Ecto neural progenitor cell (in vitro differentiated cells): Measurements from ENCODE around the gene STYXL1.
"Not testable (repeated sequence)": the region's sequence is repeated elsewhere in the genome, so short reads cannot be mapped to it uniquely, and the experiment has no call there.

Experiments
- DNase-seq: peaks from one replicate; pipeline ENCODE4 v3.0.0-alpha.2; 2018; ENCODE audit warnings: low spot score

STYXL1 gene

DNA sequence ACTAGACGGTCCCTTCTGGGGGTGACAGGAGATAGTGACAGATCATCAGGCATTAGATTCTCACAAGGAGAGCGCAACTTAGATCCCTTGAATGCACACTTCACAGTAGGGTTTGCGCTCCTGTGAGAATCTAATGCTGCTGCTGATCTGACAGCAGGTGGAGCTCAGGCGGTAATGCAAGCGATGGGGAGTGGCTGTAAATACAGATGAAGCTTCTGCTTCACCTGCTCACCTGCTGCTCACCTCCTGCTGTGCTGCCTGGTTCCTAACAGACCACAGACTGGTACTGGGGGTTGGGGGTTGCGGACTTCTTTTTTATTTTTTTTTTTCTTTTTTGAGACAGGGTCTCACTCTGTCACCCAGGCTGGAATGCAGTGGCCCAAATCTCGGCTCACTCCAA, 18.1 kb downstream of the STYXL1 start:
- not testable (repeated sequence) for DNase-seq

DNA sequence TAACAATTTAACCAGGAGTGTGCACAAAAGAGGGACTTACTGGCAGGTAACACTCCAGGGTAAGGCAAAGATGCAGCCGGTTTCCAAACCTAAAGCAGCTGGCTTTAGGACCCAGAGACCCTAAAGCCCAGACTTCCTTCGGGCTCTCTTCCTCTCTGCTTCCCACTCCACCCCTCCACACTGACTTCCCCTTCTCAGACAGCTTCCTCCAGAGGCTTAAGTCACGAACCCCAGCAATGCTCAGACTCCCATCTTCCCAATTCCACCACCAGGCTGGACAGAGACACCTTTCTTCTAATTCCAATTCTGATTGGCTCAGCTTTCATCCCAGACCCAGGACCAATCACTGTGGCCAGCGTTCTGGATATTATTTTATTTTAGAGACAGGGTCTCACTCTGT, 24.8 kb downstream of the STYXL1 start:
- DNase-seq: no peak

DNA sequence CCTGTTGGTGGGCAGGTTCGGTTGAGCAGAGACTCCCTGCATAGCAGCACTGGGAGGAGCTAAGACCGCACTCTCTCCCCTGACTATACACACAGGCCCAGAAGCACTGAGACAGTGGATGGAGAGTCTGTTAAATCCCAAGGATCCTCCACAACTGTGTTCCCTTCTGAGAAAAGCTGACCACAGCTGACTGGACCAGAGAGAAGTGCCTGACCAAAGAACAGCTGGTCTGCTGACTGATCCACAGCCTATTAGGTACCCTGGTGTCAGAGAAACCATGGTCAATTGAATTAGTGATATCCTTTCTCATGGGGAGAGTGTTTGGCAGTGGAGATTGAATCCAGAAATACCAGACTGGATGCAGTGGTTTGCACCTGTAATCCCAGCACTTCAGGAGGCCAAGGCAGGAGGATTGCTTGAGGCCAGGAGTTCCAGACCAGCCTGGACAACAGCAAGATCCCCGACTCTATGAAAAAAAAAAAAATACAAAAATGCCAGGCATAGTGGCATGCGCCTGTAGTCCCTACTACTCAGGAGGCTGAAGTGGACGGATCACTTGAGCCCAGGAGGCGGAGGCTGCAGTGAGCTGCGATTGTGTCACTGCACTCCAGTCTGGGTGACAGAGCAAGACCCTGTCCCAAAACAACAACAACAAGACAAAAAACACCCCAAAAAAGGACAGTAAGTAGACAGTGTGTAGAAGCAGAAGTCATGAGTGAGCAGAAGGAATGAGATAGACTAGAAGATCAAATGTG, 25.6 kb downstream of the STYXL1 start:
- no peak for DNase-seq

DNA sequence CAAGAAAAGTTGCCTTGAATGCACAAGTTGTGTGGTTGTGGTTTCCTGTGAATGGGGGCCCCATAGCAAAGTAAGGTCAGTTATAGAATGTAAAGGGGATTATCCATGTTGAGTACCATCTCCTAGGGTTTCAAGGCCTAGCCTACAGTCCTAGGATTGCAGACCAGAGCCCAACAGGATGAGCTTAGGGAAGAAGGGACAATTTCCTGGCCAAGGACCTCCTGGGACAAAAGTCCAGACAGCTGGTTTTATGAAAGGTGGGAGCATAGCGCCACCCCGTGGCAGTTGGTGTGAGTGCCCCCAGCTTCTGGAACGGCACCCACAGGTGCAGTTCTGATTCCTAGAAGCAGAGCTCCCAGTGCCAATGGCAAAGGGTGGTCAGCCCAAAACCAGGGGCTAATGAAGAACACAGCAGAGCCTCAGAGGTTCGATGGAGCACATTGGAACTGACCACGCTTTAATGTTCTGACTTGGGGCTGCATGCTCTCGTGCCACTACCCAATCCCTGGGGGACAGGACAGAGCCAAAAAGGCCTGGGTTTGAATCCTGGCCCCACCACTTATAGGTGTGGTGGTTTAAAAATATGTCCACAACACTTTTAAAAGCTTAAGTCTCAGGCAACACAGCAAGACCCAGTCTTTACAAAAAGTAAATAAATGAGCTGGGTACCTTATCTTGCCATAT, 27.6 kb downstream of the STYXL1 start:
- DNase-seq: peak; percentile 78

DNA sequence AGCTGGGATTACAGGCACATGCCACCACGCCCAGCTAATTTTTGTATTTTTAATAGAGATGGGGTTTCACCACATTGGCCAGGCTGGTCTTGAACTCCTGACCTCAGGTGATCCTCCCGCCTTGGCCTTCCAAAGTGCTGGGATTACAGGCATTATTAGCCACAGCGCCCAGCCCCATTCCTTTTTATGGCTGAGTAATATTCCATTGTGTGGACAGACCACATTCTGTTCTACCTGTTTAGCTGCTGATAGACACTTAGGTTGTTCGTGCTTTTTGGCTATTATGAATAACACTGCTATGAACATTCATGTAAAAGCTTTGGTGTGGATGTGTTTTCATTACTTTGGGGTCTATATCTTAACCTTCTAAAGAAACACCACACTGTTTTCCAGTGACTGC, 29.3 kb downstream of the STYXL1 start:
- not testable (repeated sequence) for DNase-seq

DNA sequence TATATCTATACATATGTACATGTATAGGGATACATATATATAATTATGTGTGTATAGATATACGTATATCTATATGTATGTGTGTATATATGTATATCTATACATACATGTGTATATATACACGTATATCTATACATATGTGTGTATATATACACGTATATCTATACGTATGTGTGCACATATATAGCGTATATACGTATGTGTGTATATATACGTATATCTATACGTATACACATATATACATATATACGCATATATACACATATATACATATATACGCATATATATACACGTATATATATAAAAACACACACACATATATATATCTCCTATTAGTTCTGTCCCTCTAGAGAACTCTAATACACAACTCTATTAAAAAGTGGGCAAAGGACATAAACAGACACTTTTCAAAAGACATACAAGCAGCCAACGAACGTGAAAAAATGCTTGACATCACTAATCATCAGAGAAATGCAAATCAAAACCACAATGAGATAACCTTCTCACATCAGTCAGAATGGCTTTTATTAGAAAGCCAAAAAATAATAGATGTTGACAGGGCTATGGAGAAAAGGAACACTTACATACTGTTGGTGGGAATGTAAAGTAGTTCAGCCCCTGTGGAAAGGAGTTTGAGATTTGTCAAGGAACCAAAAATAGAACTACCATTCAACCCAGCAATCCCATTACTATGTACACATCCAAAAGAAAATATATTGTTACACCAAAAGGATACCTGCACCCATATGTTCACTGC, 31.4 kb downstream of the STYXL1 start:
- no peak for DNase-seq

DNA sequence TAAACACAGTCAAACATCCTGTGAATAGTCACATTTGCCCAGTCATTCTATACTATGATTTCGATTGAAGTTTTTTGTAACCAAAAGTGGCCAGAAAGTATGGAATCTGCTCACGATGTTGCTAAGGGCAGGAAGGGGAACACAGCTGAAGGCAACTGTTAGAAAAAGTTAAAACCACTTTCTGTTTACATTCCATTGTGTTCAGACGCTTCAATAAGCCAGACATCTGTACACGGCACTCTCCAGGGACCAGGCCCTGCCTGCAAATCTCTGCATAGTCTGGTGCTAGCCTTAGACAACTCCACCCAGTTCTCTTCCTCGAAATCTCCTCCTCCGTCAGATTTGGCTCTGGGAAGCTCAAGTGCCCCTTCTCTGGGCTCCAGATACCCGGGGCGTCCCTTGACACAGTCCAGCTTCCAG, 36.3 kb downstream of the STYXL1 start:
- DNase-seq: no peak

DNA sequence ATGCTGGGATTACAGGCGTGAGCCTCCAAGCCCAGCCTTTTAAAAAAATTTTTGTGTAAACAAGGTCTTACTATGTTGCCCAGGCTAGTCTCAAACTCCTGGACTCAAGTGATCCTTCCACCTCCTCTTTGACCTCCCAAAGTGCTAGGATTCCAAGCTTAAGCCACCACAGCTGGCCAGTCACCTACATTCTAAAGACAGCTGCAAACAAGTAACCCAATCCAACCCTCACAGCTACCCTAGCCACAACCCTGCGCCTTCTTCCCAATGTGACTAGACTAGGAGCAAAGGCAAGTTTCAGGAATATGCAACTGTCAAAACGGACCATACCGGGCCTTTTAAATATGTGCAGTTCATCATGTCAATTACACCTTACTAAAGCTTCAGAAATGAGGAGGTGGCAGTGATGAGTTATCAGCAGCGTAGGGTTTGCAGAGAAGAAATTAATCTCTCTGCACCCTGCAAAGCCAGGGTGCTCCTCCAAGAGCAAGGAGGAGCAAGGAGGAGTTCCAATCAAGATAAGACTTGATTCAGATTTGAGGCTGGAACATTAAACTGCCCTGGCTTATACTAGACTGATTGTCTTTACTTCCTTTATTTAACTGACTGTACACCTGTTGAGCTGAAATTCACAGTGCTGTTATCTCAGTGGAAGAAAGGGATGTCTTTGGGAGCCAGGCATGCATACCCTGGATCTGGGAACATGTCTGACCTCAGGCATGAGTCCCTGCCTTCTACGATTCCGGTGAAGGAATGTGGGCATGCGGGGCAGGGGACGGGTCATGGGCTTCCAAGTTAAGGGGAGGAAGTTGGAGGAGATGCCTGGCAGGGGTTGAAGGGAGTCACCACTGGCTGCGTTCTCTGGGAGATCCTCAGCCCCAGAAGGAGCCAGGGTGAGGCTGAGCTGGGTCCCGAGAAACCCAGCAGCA, 37.9 kb downstream of the STYXL1 start:
- no peak for DNase-seq

DNA sequence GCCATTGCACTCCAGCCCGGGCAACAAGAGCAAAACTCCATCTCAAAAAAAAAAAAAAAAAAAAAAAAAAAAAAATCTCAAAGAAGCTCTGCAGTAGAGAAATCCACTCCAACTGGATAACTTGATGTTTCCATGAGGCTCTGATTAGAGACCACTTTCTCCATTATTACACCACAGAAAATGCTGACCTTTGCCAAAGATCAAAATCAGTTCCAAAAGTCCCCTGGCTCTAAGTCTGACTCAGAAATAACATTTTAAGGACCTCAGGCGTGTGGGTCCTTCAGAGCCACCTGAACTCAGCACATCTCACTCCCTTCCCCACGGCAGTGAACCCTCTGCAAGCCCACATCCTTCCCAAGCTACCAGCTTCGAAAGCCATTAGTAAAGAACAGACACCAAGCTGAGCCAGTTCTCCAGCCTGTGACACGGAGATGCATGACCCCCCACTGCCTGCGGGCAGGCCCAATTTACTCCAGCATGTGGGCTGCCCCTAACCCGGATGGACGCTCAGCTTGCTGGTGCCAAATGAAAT, 39.6 kb downstream of the STYXL1 start:
- no peak for DNase-seq

DNA sequence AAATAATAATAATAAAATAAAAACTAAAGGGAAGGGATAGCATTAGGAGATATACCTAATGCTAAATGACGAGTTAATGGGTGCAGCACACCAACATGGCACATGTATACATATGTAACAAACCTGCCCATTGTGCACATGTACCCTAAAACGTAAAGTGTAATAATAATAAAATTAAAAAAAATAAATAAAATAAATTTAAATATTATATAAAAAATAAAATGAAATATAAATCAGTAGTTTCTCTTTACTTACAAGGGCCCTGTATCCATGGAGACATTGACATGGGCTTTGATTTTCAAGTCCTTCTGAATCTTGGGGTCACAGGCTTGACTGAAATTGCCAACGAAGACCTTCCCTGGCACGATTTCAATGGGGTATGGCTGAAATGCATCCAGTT, 42.8 kb downstream of the STYXL1 start:
- DNase-seq: not testable (repeated sequence)

DNA sequence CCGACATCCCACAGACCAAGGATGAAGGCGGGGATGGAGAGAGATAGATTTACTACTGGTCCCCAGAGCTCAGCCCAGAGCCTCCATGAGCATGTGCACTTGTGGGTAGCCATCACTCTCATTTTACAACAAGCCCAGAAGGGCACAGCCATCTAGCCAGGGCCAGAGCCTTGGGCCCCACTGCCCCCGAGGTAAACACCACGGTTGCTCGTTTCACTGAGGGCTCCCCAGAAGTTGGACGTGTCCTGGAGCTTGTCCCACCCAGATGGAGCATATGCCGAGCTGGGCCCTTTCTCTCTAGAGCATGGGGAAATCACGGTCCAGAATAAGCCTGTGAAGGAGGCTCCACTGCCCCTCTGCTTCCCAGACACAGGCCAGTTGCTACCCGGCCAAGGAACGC, 44.4 kb downstream of the STYXL1 start:
- DNase-seq: no peak

DNA sequence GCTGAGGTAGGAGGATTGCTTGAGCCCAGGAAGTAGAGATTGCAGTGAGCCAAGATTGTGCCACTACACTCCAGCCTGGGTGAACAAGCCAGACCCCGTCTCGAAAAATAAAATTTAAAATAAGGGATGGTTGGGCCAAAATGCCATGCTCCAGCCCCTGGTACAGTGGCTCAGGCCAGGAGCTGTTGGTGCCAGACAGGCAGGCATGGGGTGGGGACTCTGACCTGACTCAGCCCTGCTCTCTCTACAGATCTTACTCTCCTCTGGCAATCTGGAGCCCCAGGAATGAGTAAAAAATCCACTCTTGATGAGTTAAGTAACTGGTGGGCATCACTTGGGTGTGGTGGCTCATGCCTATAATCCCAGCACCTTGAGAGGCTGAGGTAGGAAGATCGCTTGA, 45.0 kb downstream of the STYXL1 start:
- no peak for DNase-seq

DNA sequence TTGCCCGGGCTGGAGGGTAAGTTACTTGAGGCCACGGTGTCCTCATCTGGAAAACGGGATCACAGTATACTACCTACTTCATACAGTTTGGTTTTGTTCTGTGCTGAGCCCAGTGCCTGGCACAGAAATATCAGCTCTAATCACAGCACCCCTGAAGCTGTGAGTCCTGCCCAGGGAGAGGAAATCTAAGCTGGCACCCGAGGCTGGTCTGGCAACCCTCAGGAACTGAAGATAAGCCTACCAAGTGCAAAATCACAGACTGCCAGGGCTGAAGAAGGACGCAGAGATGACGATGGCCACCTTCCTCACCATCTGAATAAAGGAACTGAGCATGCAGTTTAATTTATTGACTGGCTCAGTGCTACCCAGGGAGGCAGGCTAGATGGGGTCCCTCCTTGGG, 45.7 kb downstream of the STYXL1 start:
- no peak for DNase-seq

DNA sequence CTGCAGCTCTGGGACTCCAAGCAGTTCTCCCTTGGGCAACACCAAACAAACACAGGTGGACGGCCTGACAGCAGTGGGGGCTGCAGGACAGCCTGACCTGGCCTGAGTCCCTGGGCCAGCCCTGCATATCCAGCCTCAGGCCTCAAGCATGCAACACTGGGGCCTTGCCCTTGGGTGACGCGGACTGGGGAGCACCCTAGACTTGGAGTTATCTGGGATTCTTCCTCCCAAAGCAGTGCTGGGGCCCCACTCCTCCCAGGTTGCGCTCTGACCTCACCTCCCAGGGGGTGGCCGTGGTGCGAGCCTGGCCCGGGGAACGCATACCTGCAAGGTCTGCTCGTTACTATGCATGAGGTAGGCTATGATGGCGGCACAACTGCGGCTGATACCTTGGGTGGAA, 47.2 kb downstream of the STYXL1 start:
- no peak for DNase-seq

DNA sequence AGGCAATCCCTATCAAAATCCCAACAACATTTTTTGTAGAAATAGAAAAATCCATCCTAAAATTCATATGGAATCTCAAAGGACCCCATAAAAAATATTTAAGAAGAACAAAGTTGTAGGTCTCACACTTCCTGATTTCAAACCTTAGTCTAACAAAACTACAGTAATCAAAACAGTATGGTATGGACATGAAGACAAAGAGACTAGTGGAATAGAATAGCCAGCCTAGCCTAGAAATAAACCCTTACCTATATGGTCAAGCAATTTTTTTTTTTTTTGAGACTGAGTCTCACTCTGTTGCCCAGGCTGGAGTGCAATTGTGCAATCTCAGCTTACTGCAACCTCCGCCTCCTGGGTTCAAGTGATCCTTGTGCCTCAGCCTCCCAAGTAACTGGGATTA, 49.8 kb downstream of the STYXL1 start:
- no peak for DNase-seq

DNA sequence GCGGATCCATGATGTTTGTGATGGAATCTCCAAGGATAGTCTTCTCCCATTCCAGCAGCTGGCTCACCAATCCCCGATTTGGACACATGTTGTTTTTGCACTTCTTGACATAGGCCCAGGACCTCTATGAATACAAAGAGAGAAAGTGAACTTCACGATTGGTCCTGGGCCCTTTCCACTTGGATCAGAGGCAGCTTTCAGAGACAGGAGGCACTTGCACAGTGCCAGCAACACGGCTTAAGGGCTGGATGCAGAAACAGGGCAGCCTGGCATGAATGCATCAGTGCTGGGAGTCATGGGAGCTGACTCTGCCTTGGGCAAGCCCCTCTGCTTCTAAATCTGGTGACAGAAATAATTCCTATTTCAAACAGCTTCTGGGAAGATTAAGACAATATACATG, 51.3 kb downstream of the STYXL1 start:
- DNase-seq: no peak

DNA sequence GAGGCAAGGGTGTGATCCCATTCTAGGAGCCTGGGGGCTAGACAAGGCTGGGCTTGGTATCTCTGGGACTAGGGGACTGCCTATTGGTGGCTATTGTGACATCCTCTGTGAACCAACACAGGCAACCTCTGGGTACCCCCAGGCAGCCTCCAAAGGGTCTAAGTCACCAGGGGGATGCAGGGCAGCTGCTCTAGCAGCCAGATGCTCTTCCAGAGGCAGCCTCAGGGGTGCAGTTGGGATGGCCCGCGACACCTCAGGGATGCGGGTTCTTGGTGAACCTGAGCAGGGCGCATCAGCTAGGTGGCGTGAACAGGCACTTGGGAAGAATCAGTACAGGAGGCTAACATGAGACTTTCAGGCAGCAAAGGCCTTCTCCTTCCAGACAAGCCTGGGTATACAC, 51.8 kb downstream of the STYXL1 start:
- DNase-seq: no peak

DNA sequence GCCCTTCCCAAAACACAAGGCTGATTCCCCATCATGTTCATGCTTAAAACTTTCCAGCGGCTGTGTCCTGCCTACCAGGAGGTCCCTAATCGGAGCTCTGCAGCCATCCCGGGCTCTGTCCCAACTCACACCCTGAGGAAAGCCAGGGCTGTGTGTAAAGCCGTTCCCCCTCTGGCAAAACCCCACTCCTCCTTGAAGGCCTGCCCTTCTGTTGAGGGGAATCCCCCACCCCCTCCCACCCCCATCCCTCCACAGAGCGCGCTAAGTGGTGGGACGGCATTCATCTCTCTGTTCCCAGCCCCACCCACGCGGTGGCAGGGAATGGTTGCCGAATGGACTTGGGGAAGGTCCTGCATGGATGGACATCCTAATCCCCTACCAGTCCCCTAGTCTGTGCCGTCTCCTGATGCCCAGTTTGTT, 52.7 kb downstream of the STYXL1 start:
- no peak for DNase-seq

DNA sequence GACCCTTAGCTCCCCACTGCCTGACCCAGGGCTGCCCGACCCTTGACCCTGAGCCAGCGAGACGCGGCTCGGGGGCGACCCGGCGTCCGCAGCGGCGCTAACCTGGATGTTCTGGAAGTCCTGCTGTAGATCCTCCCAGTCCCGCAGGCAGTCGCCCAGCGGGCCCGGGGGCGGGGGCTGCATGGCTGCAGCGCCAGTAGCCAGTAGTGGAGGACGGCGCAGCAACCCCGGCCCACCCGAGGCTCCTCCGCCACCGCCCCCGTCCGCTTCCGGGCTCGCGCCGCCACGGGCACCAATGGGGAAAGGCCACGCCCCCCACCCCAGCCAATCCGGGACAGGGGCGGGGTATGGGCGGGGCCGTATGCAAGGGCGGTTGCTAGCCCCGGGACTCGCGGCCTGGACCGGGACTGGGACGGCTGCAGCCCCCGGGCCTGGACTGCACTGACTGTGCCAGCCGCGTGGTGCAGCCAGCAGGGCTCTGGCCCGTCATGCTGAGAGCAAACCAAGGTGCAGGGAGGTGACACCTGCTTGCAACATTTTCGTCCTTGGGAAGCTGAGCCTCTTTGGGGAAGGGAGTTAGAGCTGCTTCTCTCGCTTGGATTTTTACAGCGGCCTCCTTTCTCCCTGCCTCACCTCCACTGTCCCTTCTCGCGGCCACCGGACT, 53.3 kb downstream of the STYXL1 start, which contains the start of gene TMEM120A:
Gene TMEM120A, minus strand, starts transcription at position 208 of the 664 bp plus-strand sequence. Its CDS starts 25 bp downstream, at position 183.
- DNase-seq: peak; percentile 98

DNA sequence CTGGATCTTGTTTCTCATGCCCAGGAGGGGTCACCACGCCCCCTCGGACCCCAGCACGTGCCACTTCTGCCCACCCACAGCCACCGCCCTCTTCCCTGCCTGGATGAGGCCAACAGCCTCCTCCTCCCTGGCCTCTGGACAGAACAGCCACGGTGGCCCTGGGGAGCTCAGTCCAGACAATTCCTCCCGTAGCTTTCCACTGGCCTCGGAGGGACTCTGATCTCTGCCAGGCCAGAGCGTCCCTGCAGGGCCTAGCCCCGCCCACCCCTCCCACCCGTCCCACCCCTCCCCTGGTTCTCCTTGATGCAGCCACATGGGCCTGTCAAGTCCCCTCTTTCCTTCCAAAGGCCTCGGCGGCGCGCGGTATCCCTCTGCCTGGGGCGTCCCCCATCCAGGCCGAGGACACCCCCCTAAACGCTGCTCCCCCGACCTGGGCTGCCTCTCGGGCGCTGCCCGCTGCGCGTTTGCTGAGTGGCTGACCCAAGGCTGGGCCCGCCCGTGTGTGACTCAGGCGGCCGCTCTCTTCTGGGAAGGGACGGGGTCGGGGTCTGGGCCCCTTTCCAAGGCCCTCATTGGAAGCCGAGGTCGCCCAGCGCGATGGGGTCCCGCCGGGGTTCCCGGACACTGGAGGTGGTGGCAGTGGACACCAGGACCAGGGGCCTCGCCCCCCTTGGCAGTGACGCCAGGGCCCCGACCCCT, 54.0 kb downstream of the STYXL1 start:
- DNase-seq: peak; percentile 85
